NT2/D1 (cell line): ENCODE results near the gene LTBP2.

Source experiments
- DNase-seq: peaks from one replicate; pipeline ENCODE4 v3.0.0-alpha.2; 2011; ENCODE audit warnings: low read depth, low spot score
- H3K27me3 ChIP-seq: 2 replicates; pipeline ENCODE4 v1.6.0; 2011; ENCODE audit warnings: mild to moderate bottlenecking; ENCODE audit not compliant: insufficient read length, insufficient read depth
- H3K36me3 ChIP-seq: 2 replicates; pipeline ENCODE4 v1.6.1; 2011; ENCODE audit warnings: mild to moderate bottlenecking, low read length, mixed read lengths; ENCODE audit not compliant: insufficient read depth, insufficient read length
- H3K4me1 ChIP-seq: 2 replicates; pipeline ENCODE4 v1.5.1; 2011; ENCODE audit not compliant: insufficient read depth, insufficient read length
- H3K4me3 ChIP-seq: 2 replicates; pipeline ENCODE4 v1.5.1; 2011; ENCODE audit warnings: low read depth; ENCODE audit not compliant: insufficient read length
- H3K9ac ChIP-seq: 2 replicates; pipeline ENCODE4 v1.6.0; 2011; ENCODE audit warnings: low read depth; ENCODE audit not compliant: insufficient read length
- H3K9me3 ChIP-seq: 2 replicates; pipeline ENCODE4 v1.5.1; 2011; ENCODE audit warnings: mild to moderate bottlenecking, low read length; ENCODE audit not compliant: insufficient read depth
- SUZ12 ChIP-seq: IDR thresholded peaks from 2 replicates; pipeline ENCODE4 v1.6.1; 2011; ENCODE audit not compliant: insufficient read length, insufficient read depth; ENCODE audit errors: extremely low read depth
- YY1 ChIP-seq: IDR thresholded peaks from 2 replicates; pipeline ENCODE4 v1.6.1; 2011; ENCODE audit not compliant: insufficient read length, insufficient read depth
- ZNF274 ChIP-seq: IDR thresholded peaks from 2 replicates; pipeline ENCODE4 v1.6.1; 2011; ENCODE audit warnings: mild to moderate bottlenecking, low read depth, low read length

The LTBP2 gene

GRCh38 chr14:74636424-74637177, 24.6 kb upstream of the LTBP2 start:
- no peak overlapping the region for H3K9ac ChIP-seq
- TF ChIP-seq YY1 (no peak), SUZ12 (no peak), ZNF274 (no peak)
- H3K36me3 ChIP-seq, result no peaks in the 10 kb centered on the region
- H3K27me3 ChIP-seq, result no peaks in the 10 kb centered on the region
- DNase-seq, result no peak
- H3K4me1 ChIP-seq, result peaks cover 10% of the 10 kb centered on the region
- H3K9me3 ChIP-seq, result no peaks in the 10 kb centered on the region
- no peak overlapping the region for H3K4me3 ChIP-seq

GRCh38 chr14:74635847-74636246, 23.8 kb upstream of the LTBP2 start:
- Histone ChIP-seq H3K36me3 (no peaks in the 10 kb centered on the region), H3K9ac (no peak overlapping the region), H3K4me1 (peaks cover 10% of the 10 kb centered on the region), H3K9me3 (no peaks in the 10 kb centered on the region), H3K4me3 (no peak overlapping the region), H3K27me3 (no peaks in the 10 kb centered on the region)
- no peak for DNase-seq
- no peak for TF ChIP-seq YY1
- TF ChIP-seq ZNF274, result no peak
- TF ChIP-seq SUZ12, result no peak

- H3K4me1 ChIP-seq, result peaks cover 10% of the 10 kb centered on the region
- H3K27me3 ChIP-seq, result no peaks in the 10 kb centered on the region
- no peak overlapping the region for H3K4me3 ChIP-seq
- H3K9me3 ChIP-seq, result no peaks in the 10 kb centered on the region
- TF ChIP-seq ZNF274, result no peak
- TF ChIP-seq SUZ12, result no peak
- TF ChIP-seq YY1, result no peak
- DNase-seq, result no peak
- H3K9ac ChIP-seq, result no peak overlapping the region
- H3K36me3 ChIP-seq, result no peaks in the 10 kb centered on the region
Observed at GRCh38 chr14:74634964-74635363, 22.9 kb upstream of the LTBP2 start.

- Histone ChIP-seq H3K9ac (no peak overlapping the region), H3K4me1 (peaks cover 10% of the 10 kb centered on the region), H3K36me3 (no peaks in the 10 kb centered on the region), H3K27me3 (no peaks in the 10 kb centered on the region), H3K9me3 (no peaks in the 10 kb centered on the region), H3K4me3 (no peak overlapping the region)
- DNase-seq, result no peak
- TF ChIP-seq SUZ12 (no peak), YY1 (no peak), ZNF274 (no peak)
Observed at GRCh38 chr14:74634481-74634880, 22.4 kb upstream of the LTBP2 start.

- no peak for TF ChIP-seq ZNF274
- no peak for TF ChIP-seq YY1
- TF ChIP-seq SUZ12, result no peak
- peaks cover 2% of the 10 kb centered on the region for H3K4me1 ChIP-seq
- H3K9ac ChIP-seq, result no peak overlapping the region
- no peaks in the 10 kb centered on the region for H3K27me3 ChIP-seq
- DNase-seq, result no peak
- no peaks in the 10 kb centered on the region for H3K9me3 ChIP-seq
- no peak overlapping the region for H3K4me3 ChIP-seq
- no peaks in the 10 kb centered on the region for H3K36me3 ChIP-seq
Observed at GRCh38 chr14:74630881-74631690, 19.0 kb upstream of the LTBP2 start.

GRCh38 chr14:74628418-74628817, 16.4 kb upstream of the LTBP2 start:
- no peak for DNase-seq
- no peaks in the 10 kb centered on the region for H3K9me3 ChIP-seq

GRCh38 chr14:74627076-74627475, 15.0 kb upstream of the LTBP2 start:
- TF ChIP-seq YY1, result no peak
- TF ChIP-seq SUZ12, result no peak
- no peak for TF ChIP-seq ZNF274
- DNase-seq, result no peak
- Histone ChIP-seq H3K36me3 (no peaks in the 10 kb centered on the region), H3K4me3 (no peak overlapping the region), H3K4me1 (peaks cover under 1% of the 10 kb centered on the region), H3K9ac (no peak overlapping the region), H3K9me3 (no peaks in the 10 kb centered on the region), H3K27me3 (no peaks in the 10 kb centered on the region)

More at GRCh38 chr14:74628418-74628817, 16.4 kb upstream of the LTBP2 start:
- H3K4me1 ChIP-seq, result no peaks in the 10 kb centered on the region
- no peaks in the 10 kb centered on the region for H3K27me3 ChIP-seq
- TF ChIP-seq YY1, result no peak
- no peak for TF ChIP-seq ZNF274
- no peak for TF ChIP-seq SUZ12
- no peak overlapping the region for H3K9ac ChIP-seq
- H3K36me3 ChIP-seq, result no peaks in the 10 kb centered on the region
- no peak overlapping the region for H3K4me3 ChIP-seq
